Cardiac septum (tissue), 1 donor: ENCODE results near the gene MESP1. TPM values are rescaled to one million over a fixed set of nuclear protein-coding genes. Genes with fewer than 3 reads are reported as not detected.
"Not testable (repeated sequence)": the region's sequence is repeated elsewhere in the genome, so short reads cannot be mapped to it uniquely, and the experiment has no call there.

ENCODE experiments used
- DNase-seq: peaks from one replicate; pipeline ENCODE4 v3.0.0-alpha.2; 2020; ENCODE audit warnings: low spot score
- intact Hi-C: fragments of 100-400 bp; cut with DNase I; formaldehyde crosslinking; loops from one replicate; pipeline ENCODE4 v1.14.0; 2022
- total RNA-seq: library from RNA; stranded (reverse); fragmentation: NEBNext Ultra II Directional; extraction: Animal tissue kit (Norgen Biotek cat#: 25700); gene quantifications from one replicate; pipeline ENCODE4 v1.2.1, GENCODE V29; 2021
- donor health status: DM: no; HTN: no; CAD: no.

MESP1 gene
- total RNA-seq, 1 donor from 2014 or later = 0.86 TPM

- DNase-seq = peak; percentile 6
- intact Hi-C loops = not testable (repeated sequence)
Measured at GRCh38 chr15:89782619-89782950, 31.5 kb upstream of the MESP1 start.

- intact Hi-C loops = no loop called here
- peak; percentile 67 for DNase-seq
Measured at GRCh38 chr15:89781891-89782618, 31.0 kb upstream of the MESP1 start.

DNA sequence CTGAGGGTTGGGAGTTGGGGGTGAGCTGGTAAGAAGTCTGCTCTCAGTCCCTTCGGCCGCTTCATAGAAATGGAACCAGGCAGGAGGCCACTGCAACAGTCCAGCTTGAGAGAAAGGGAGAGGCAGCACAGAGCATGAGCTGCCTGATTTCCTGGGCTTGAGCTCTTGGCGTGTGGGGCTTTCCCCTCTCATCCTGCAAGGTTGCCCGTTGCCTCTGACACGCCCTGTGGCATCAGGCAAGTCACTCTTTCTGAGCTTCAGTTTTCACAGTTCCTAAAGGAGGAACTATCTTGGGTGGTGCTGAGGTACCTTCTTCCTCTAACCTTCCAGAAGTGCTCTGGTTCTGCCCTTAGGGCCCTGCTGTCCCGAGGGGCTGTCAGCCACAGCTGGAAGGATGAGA, 30.0 kb upstream of the MESP1 start:
- peak; percentile 73 for DNase-seq
- intact Hi-C loops = no loop called here

GRCh38 chr15:89780601-89781000, 29.6 kb upstream of the MESP1 start:
- DNase-seq = no peak
- intact Hi-C loops = no loop called here

DNA sequence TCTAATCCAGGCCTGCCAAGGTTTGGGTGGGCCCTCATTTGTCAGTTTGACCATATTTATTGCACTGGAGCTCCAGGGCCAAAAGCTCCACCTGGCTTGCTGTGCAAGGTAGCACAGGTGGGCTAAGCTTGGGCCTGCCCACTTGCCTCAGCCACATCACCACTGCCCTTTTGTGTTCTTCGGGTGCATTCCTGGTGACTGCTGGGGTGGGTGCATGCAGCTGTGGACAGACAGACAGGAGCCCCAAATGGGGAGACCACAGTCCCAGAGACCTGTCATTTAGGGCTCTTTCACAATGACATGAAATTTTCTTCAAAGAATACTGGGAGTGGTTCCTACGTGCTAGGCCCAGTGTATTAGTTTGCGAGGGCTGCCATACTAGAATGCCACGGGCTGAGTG, 27.8 kb upstream of the MESP1 start:
- DNase-seq = peak; percentile 19
- intact Hi-C loops = no loop called here

DNA sequence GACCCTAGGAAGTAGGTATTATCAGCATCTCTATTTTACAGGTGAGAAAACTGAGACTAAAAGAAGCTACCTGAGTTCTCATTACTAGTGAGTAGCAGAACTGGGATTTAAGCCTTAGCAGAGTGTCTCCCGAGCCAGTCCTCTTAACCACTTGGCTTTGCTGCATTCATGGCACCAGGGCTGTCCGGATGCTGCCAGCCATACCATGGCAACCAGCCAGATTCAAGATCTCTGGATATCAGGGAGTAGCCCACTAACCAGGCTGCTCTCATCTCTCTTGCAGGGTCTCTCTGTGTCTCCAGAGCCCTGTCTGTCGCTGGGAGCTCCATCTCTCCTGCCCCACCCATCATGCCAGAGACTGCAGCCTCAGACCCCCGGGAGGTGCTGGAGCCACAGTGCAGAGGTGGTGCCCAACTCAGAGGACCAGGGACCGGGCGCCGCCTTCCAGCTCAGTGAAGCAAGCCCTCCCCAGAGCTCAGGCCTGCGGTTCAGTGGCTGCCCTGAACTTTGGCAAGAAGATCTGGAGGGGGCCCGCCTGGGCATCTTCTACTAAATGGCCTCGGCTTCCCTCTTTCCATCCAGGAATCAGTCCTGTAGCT, 26.8 kb upstream of the MESP1 start:
- intact Hi-C loops = no loop called here
- peak; percentile 71 for DNase-seq

GRCh38 chr15:89777073-89777751, 26.2 kb upstream of the MESP1 start:
- intact Hi-C loops = no loop called here
- DNase-seq = peak; percentile 57

DNA sequence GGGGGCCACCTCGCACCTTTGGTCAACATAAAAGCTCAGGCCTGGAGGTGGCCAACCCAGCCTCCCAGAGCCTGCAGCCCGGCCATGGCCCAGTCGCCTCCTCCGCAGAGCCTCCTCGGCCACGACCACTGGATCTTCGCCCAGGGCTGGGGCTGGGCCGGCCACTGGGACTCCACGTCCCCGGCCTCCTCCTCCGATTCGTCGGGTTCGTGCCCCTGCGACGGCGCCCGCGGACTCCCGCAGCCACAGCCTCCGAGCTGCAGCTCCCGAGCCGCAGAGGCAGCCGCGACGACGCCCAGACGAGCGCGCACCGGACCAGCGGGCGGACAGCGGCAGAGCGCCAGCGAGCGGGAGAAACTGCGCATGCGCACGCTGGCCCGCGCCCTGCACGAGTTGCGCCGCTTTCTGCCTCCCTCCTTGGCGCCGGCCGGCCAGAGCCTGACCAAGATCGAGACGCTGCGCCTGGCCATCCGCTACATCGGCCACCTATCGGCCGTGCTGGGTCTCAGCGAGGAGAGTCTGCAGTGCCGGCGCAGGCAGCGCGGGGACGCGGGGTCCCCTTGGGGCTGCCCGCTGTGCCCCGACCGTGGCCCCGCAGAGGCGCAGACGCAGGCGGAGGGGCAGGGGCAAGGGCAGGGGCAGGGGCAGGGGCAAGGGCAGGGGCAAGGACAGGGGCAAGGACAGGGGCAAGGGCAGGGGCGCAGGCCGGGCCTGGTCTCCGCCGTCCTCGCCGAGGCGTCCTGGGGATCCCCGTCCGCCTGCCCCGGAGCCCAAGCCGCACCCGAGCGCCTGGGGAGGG, 25.4 kb upstream of the MESP1 start, which contains the start of gene MESP2:
Gene MESP2 (plus strand): TSS at position 59 of the 799 bp plus-strand sequence. CDS start 26 bp downstream, at position 85.
- intact Hi-C loops = no loop called here
- DNase-seq = peak; percentile 94

DNA sequence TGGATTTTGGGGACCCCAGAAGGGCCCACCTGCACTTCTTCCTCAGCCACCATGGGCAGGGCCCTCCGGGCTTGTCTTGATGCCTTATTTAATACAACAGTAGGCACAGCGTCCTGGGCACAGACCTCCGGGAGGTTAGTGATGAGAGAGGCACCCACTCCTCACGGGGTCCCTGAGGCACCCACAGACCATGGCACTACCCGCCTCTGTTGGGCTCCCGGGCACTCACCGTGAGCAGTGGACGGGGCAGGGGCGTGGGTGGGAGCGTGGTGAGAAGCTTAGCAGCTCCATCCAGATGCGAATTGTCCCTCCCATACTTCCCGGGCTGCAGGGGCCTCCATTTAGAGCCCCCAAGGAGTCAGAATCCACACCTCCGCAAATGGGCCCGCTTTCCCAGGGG, 24.8 kb upstream of the MESP1 start:
- intact Hi-C loops = no loop called here
- peak; percentile 53 for DNase-seq

DNA sequence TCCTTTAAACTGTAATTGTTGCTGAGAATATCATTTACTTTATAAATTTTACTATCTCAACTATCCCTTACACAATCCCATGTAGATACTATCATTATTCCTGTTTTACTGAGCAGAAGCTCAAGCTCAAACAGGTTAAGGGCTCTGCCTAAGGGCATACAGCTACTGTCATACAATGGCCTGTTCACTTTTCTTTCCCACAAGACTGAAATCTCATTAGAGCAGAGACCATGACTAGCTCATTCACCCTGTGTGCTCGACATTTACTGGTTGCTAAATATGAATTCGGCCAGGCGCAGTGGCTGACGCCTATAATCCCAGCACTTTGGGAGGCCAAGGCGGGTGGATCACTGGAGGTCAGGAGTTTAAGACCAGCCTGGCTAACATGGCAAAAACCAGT, 23.4 kb upstream of the MESP1 start:
- DNase-seq = no peak
- intact Hi-C loops = no loop called here

DNA sequence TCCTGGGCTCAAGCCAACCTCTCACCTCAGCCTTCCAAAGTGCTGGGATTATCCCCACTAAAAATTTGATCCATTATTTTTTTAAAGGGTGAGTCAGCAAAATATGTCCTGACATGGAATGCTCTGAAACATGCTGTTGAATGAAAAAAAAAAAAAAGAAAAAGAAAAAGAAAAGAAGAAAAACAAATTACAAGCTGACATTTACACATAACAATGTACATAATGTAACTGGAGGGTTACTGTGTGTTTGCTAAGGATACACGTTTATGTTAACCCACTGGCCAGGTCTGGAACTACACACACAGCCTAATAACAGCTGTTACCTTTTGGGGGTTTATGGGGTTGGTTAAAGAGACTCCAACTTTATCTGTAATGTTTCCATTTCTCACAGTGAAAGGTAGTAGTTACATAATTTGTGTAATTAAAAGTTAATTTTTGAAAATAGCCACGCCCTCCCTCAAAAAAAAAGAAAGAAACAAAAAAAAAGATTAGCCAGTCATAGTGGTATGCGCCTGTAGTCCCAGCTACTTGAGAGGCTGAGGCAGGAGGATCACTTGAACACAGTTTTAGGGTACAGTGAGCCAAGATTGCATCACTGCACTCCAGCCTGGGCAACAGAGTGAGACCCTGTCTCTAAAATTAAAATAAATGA, 22.0 kb upstream of the MESP1 start:
- intact Hi-C loops = no loop called here

GRCh38 chr15:89770041-89770440, 19.0 kb upstream of the MESP1 start:
- intact Hi-C loops = no loop called here
- DNase-seq = peak; percentile 31

More for the DNA sequence above, 22.0 kb upstream of the MESP1 start:
- DNase-seq = no peak

GRCh38 chr15:89769366-89769765, 18.3 kb upstream of the MESP1 start:
- intact Hi-C loops = loop anchor here (10.0 kb wide), 2 partner anchors 65 to 295 kb away; no protein-coding TSS in a partner anchor
- no peak for DNase-seq

DNA sequence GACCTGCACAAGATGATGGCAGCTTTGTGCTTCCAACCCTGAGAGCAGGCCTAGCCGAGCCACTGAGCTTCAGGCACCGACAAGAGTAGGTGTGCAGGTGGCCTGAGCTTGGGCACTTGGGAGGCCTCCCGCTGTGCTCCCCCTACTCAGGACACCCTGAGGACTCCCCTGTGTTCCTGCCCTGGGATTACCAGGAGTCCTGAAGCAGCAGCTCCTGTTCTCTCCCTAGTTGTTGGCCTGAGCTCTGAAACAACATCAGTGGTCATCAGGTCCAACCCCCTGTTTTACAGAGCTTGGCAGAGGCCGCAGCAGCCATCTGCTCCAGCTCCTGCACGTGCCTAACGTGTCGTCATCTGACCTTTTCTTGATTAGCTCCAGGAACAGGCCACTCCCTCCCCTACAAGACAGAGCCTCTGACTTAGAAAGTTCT, 17.0 kb upstream of the MESP1 start:
- intact Hi-C loops = loop anchor here (10.0 kb wide), 2 partner anchors 67 to 297 kb away; no protein-coding TSS in a partner anchor
- peak; percentile 65 for DNase-seq

GRCh38 chr15:89767411-89767915, 16.4 kb upstream of the MESP1 start:
- intact Hi-C loops = loop anchor here (10.0 kb wide), 2 partner anchors 67 to 297 kb away; no protein-coding TSS in a partner anchor
- no peak for DNase-seq

GRCh38 chr15:89766357-89767311, 15.6 kb upstream of the MESP1 start:
- intact Hi-C loops = loop anchor here (10.0 kb wide), 2 partner anchors 68 to 298 kb away; no protein-coding TSS in a partner anchor
- DNase-seq = peak; percentile 73

DNA sequence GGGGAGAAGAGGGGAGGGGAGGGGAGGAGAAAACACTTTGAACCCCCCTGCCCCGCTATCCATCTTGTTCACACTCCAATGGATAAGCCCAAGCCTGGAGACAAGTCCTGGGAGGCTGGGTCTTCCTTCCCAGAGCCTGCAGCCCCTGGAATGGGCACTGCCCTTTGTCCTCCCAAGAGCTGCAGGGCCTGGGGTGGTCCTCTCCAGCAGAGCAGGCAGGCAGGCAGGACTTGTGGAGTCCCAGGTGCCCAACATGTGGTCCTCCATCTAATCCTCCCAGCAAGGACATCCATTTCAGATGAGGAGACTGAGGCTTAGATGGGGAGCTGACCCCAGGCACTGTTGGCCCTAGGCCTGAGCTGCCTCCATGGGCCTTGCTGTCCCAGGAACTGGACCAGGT, 14.6 kb upstream of the MESP1 start:
- DNase-seq = no peak
- intact Hi-C loops = loop anchor here (10.0 kb wide), 2 partner anchors 69 to 299 kb away; no protein-coding TSS in a partner anchor

- intact Hi-C loops = loop anchor here (2.0 to 10.0 kb wide), 3 partner anchors 73 to 303 kb away; no protein-coding TSS in a partner anchor
- peak; percentile 61 for DNase-seq
Measured at GRCh38 chr15:89761929-89762328, 10.9 kb upstream of the MESP1 start.
